ENCODE results near the gene C5orf58. TPM values are rescaled to one million over a fixed set of nuclear protein-coding genes. Genes with fewer than 3 reads are reported as not detected.

The C5orf58 gene
- total RNA-seq, 1 donor from 2014 or later: not detected

DNA sequence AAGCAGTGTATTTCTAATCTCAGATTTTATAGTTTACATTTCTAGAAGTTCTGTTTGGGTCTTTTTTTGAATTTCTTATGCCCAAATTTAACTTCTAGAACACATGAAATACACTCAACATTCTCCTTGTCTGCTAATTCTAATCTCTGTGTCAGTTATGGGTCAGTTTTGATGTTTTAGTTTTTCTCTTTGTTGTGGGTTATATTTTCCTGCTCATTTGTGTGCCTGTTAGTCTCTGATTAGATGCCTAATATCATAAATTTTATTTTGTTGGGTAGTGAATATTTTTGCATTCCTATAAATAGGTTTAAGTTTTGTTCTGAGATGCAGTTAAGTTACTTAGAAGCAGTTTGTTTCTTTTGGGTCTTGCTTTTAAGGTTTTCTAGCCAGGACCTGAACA, 52.4 kb downstream of the C5orf58 start:
- no peak for DNase-seq

DNA sequence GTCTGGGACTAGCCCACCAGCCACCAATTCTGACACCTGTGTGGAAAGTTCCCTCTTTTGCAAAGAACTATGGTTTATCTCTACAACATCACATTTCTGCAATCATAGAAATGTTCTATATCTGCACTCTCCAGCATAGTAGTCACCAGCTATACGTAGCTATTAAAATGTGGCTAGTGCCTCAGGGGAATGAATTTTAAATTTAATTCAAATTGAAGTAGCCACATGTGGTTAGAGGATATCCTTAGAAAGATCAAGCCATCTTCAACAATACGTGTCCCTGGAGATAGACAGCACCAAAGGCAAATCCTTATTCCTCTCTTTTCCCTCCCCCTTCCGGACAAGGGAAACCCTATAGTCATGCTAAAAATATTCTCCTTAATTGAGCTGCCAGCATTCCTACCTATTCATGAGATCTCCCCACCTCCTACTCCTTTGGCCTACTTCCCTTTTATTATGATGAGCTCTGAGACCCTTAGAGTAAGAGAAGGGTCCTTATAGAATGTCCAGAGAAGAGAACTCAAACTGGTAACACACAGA, 53.7 kb downstream of the C5orf58 start:
- DNase-seq: no peak

DNA sequence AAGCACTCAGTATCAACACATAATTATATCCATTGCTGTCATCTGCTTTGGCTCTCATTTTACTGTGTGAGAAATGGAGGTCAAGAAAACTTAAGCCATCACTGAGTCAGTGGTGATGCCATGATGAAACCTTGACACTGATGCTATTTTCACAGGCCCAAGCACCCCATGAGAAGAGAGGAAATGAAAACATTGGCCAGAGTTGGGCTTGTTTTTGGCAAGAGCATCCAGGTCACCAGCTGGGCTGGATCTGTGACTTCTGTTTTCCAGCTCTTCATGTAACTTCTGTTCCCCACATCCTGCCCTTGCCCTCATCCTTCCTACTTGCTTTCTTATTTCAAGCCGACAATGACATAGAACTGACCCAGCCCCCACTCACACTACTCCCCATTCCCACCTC, 54.7 kb downstream of the C5orf58 start:
- no peak for DNase-seq

DNA sequence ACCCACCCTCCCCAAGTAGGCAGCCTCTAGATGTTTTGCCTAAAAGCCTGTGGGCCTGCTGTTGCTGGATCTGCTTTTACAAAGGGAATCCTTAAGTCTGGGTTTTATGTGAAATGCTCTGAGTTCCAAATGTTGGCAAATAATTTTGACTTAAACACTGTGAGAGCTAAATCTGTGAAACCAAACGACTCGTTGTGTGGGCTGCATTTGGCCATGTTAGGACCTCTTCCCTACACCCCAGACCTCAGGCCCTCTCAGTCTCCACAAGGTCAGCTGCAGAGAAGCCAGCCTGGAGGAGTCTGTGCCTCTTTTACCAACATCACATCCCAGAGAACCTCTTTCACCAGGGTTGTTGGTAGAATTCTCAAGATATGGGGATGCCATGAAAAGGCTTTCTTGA, 55.4 kb downstream of the C5orf58 start:
- no peak for DNase-seq

DNA sequence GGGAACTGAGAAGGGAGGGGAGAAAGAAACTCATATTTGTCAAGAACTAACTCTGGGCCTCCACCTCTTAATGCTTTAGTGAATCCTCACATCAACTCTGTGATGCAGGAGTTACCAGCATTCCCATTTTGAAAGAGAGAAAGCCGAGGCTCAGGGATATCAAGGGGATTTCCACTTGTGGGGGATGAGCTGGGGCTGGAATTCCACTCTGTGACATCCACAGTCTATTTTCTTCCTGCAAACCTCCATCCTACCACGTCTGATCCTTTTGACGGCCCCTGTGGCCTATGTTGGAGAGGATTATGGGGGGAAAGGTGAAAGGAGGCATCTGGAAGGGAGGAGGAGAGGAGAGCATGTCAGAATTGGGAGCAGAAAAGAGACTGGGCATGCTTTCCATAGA, 55.8 kb downstream of the C5orf58 start:
- no peak for DNase-seq

DNA sequence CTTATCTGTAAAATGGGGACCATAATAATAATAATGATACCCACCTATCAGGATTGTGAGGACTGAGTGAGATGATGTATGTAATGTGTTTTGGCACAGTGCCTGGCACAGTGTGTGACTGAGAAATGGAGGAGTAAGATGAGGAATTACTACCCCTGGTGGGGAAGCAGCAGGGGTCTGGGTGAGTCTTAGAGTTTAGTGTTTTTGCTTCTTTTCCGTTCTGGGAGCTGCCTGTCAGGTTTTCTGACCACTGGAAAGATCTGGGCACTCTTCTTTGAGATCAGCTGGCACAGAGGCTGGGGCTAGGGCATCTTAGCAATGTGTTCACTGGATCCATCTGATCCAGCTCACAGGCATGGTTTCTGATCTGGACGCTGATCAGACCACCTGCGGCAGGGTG, 56.3 kb downstream of the C5orf58 start:
- DNase-seq: no peak

DNA sequence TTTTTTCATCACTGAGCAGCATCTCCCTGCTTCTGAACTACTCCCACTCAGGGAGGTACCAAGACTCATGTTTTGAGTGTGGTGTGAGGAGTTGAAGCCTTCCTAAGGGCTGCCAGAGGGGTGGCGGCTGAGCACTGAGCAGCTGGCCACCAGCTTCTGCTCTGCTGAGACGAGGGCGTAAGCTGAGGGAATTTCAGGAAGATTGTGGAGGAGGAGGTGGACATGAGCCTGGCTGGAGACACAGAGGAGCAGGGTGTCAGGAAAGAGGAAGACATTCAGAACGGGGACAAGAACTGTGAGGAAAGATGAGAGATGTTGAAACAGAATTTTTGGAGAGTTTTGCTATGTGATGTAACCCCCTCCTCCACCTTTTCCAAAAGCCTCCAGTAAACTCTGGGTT, 57.0 kb downstream of the C5orf58 start:
- DNase-seq: no peak

DNA sequence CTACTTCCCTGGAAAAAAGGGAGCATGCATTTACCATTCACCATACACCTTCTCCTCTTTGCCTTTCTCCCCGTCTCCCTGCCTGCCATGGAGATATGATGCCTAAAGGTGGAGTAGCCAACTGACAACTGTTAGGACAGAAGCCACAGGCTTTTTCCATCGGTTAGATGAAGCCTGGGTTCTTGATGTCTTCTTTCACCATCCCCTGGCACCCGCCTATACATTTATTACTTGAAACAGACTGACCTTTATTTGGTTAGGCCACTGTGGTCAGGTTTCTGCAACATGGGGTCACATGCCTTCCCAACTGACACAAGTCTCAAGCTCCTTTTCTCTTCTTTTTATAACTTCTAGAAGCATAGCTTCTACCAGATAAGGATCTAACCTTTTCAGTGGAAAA, 57.7 kb downstream of the C5orf58 start:
- DNase-seq: no peak

DNA sequence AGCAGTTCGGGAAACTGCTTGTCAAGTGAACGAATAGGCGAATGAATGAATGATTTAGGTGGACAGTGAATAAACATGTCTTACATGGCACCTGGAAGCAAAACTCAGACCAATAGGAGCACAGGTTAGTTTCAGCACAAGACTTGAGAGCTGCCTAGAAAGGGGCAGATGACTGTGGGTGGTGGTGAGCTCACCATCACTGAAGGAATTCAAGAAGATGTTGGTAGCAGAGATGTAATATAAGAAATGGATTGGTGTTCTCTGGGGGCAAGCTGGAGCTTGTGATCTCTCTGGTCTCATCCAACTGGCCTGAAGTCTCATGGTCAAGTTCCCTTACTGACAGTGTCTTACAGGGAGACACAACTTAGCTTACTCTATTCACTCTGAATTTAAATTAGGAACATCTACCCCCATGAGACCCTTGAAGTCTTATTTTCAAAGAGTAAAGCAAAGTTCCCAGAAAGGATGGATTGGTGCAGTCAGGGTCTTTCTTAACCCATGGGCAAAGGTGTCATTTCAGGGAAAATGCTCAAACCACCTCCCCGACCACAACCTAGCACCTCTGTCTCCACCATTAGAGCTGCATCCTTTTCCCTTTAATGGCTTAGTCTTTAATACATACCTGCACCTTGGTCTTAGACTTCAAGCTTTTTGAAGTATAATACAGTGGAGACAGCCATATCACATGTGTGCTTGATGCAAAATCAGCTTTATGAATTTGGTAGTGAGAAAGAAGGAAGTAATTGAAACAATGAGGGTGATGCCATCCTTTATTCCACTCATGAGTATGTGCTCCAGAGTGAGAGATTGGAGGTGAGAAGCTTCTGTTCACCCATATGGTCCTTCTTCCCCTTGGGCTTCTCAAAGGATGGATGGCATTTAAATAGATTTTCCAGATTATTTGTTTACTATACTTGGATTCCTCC, 59.7 kb downstream of the C5orf58 start:
- DNase-seq: no peak

DNA sequence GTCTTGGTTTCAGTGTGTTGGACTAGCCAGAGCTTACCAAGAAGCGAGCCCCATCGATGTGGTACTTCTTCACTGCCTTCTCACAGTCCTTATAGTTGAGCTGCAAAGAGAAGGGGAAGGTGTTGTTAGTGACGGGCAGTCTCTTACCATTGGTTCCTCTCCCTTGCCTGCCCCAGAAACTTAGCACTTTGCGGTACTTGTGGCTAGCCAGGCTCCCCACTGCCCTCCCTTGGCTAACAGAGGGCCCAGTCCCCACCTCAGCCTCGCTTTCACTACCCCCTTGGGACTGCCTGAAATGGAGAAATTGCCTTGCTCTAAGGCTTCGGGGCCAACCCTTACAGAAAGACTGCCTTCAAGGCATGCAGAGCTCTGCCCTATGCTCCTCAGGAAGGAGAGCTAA, 60.5 kb downstream of the C5orf58 start:
- no peak for DNase-seq

DNA sequence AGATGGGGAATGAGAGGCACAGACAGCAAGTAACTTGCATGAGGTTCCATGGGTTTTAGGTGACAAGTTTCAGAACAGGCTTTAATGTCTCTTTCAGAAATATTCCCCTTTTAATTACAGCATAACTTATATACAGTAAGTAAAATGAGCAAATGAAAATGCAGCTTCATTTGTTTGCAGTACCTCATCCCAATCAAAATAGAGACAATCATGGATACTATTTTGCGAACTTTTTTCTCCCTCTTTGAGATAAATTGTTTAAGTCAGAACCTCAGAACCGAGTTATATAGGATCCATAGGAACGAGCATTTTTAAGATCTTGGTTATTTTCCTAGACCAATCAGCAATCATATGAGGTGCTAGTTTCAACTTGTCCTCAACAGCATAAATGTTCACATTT, 61.3 kb downstream of the C5orf58 start:
- DNase-seq: no peak

DNA sequence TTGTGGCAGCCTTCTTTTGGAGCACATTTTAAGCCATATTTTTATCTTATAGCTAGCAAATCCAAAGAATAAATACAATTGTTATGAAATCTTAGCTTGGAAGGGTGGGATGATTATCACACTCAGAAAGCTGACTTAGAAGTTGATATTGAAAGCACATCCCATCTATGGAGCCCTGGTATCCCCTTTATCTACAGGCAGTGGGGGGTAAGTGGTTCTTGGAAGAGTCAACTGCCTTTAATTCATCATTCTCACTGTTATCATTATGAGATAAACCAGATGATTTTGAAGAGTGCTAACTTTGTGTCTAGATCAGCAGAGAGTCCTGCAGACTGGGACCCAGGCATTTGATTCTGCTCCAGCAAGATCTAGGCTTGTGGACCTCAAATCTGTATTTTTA, 61.8 kb downstream of the C5orf58 start:
- DNase-seq: no peak

Other genes starting within 250 kb of the C5orf58 start
- not detected in 2 replicates for gene FOXI1, start 127.1 kb upstream of the C5orf58 start, total RNA-seq
- gene LCP2, start 64.8 kb downstream of the C5orf58 start, total RNA-seq: 2.4 TPM in 1 of 2 replicates, not detected in the other
- gene KCNMB1, start 156.4 kb downstream of the C5orf58 start, total RNA-seq: not detected in 2 replicates

Measured in dermis blood vessel endothelial cell (primary cell).